K562 (cell line): ENCODE results near the gene NOS2. TPM values are rescaled to one million over a fixed set of nuclear protein-coding genes. Genes with fewer than 3 reads are reported as not detected.
"Not testable (repeated sequence)": the region's sequence is repeated elsewhere in the genome, so short reads cannot be mapped to it uniquely, and the experiment has no call there.

Source experiments
- ATAC-seq: fragments of 200-7000 bp; cut with Tn5 transposase; 3 replicates; pipeline ENCODE4 v1.9.1; 2020; ENCODE audit warnings: moderate library complexity
- BruUV-seq: library from RNA; stranded (reverse); fragments of 400-500 nt; replicated peaks from 2 replicates; lab custom pipeline; 2021; lab: Mats Ljungman, UMichigan
- CTCF ChIA-PET: fragments of 300-600 bp; formaldehyde crosslinking; extraction: SDS; loops from one replicate; lab custom pipeline; 2021; ENCODE audit warnings: low intra/inter-chr PET ratio; lab: Yijun Ruan, JAX
- POLR2A ChIA-PET: fragments of 300-600, 350-650 bp; sonication (Branson Sonifier 250); formaldehyde crosslinking; extraction: SDS; loops from one replicate; lab custom pipeline; 2021; ENCODE audit warnings: antibody characterized with exemption, inconsistent platforms; lab: Yijun Ruan, JAX
- DNase-seq, 4 experiments: peaks; one replicate each; pipeline versions ENCODE4 v3.0.0 to v3.0.0-alpha.2; 2011 to 2018; ENCODE audit warnings: low spot score in 3 of 4, mixed read lengths in 3 of 4; ENCODE audit errors: extremely low read depth in 1 of 4
- FAIRE-seq: peaks from 2 replicates; lab custom pipeline; 2011; peaks lifted over from hg19 to GRCh38; lab: Jason Lieb, UNC
- H2AFZ ChIP-seq: 2 replicates; pipeline ENCODE4 v1.6.0; 2011; ENCODE audit warnings: low read depth, low read length, control low read depth, inconsistent platforms
- H3K27ac ChIP-seq: fragments of 200-600 bp; 3 replicates; pipeline ENCODE4 v1.8.0; 2011; ENCODE audit warnings: low read depth, mild to moderate bottlenecking, control low read depth, inconsistent platforms, low read length, moderate library complexity, mixed read lengths; ENCODE audit errors: extremely low read depth
- H3K27me3 ChIP-seq, 2 experiments: fragments of 300-600 bp in 1 of 2; 2 replicates in 1 of 2; 3 replicates in 1 of 2; pipeline versions ENCODE4 v1.6.0 to v1.8.0; 2011; ENCODE audit warnings: inconsistent platforms in 2 of 2, low read length in 2 of 2, mild to moderate bottlenecking in 1 of 2, mixed read lengths in 1 of 2, moderate library complexity in 1 of 2; ENCODE audit not compliant: control insufficient read depth in 2 of 2, insufficient read depth in 2 of 2
- H3K36me3 ChIP-seq: fragments of 300-600 bp; 3 replicates; pipeline ENCODE4 v1.8.0; 2011; ENCODE audit warnings: mild to moderate bottlenecking, low read length, inconsistent platforms; ENCODE audit not compliant: control insufficient read depth, insufficient read depth
- H3K4me1 ChIP-seq, 2 experiments: fragments of 200-600 bp in 1 of 2; replicated peaks in 1 of 2; 2 replicates in 1 of 2; 3 replicates in 1 of 2; pipeline versions ENCODE4 v1.5.1 to v1.8.0; 2011; ENCODE audit warnings: inconsistent platforms in 2 of 2, low read length in 2 of 2, mild to moderate bottlenecking in 1 of 2, mixed read lengths in 1 of 2, moderate library complexity in 1 of 2; ENCODE audit not compliant: control insufficient read depth in 2 of 2, insufficient read depth in 2 of 2
- H3K4me2 ChIP-seq: 2 replicates; pipeline ENCODE4 v1.6.1; 2011; ENCODE audit warnings: low read length, control low read depth, inconsistent platforms, mixed read lengths; ENCODE audit not compliant: insufficient read depth
- H3K4me3 ChIP-seq: fragments of 200-600 bp; sonication (generic), shearing (Covaris generic); 2 replicates; pipeline ENCODE4 v1.5.1; 2016; ENCODE audit warnings: control low read depth, inconsistent platforms
- H3K79me2 ChIP-seq: fragments of 200-600 bp; 3 replicates; pipeline ENCODE4 v1.8.0; 2011; ENCODE audit warnings: low read length, inconsistent platforms; ENCODE audit not compliant: control insufficient read depth, insufficient read depth
- H3K9ac ChIP-seq, 2 experiments: 2 replicates each; pipeline versions ENCODE4 v1.6.0 to v1.6.1; 2011; ENCODE audit warnings: low read depth in 2 of 2, low read length in 2 of 2, control low read depth in 1 of 2, inconsistent platforms in 1 of 2, mild to moderate bottlenecking in 1 of 2, mixed read lengths in 1 of 2; ENCODE audit not compliant: insufficient read depth in 1 of 2
- H3K9me1 ChIP-seq: one replicate; pipeline ENCODE4 v1.6.0; 2011; ENCODE audit warnings: inconsistent platforms, mild to moderate bottlenecking, low read length, moderate library complexity; ENCODE audit not compliant: control insufficient read depth, insufficient read depth
- H3K9me3 ChIP-seq: replicated peaks from 2 replicates; pipeline ENCODE4 v1.5.1; 2011; ENCODE audit warnings: low read depth, low read length, inconsistent platforms; ENCODE audit not compliant: control insufficient read depth, insufficient read depth
- H4K20me1 ChIP-seq: replicated peaks from 2 replicates; pipeline ENCODE4 v1.6.1; 2011; ENCODE audit warnings: low read length, inconsistent platforms, mixed read lengths; ENCODE audit not compliant: control insufficient read depth, insufficient read depth
- DNMT1 ChIP-seq: fragments of 450-650 bp; IDR thresholded peaks from 2 replicates; pipeline ENCODE4 v1.6.1; 2016; ENCODE audit warnings: antibody characterized with exemption, mild to moderate bottlenecking
- MTF1 ChIP-seq: fragments of 250-450 bp; sonication (Bioruptor Pico); IDR thresholded peaks from 2 replicates; pipeline ENCODE4 v1.9.0; 2021; ENCODE audit warnings: moderate library complexity, mild to moderate bottlenecking, inconsistent platforms, borderline replicate concordance
- NFE2L1 ChIP-seq: fragments of 450-650 bp; IDR thresholded peaks from 2 replicates; pipeline ENCODE4 v1.6.1; 2016; ENCODE audit warnings: missing genetic modification characterization, low read depth, mild to moderate bottlenecking, missing compliant biosample characterization, moderate library complexity, borderline replicate concordance
- SMARCB1 ChIP-seq: IDR thresholded peaks from 2 replicates; pipeline ENCODE4 v1.6.1; 2011; ENCODE audit warnings: improper control_type of control experiment, low read depth; ENCODE audit not compliant: insufficient read length
- ZEB2 ChIP-seq: fragments of 450-650 bp; IDR thresholded peaks from 2 replicates; pipeline ENCODE4 v1.6.1; 2016
- ZFP30 ChIP-seq: fragments of 250-450 bp; sonication (Bioruptor Pico); IDR thresholded peaks from 2 replicates; pipeline ENCODE4 v1.8.0; 2022; ENCODE audit warnings: moderate library complexity, mild to moderate bottlenecking, inconsistent platforms, borderline replicate concordance
- ZNF3 ChIP-seq: fragments of 250-450 bp; sonication (Bioruptor Pico); IDR thresholded peaks from 2 replicates; pipeline ENCODE4 v1.5.0; 2021; ENCODE audit warnings: mild to moderate bottlenecking, moderate library complexity
- ZNF395 ChIP-seq: fragments of 200-800 bp; sonication (Bioruptor generic); IDR thresholded peaks from 2 replicates; pipeline ENCODE4 v1.6.1; 2017; ENCODE audit warnings: missing genetic modification characterization, missing compliant biosample characterization
- WGBS: fragments of 100-300 bp; shearing (Covaris generic); methylation state at CpG from one replicate; pipeline ENCODE4 v1.1.6; 2016; ENCODE audit warnings: low coverage, mixed read lengths; ENCODE audit not compliant: insufficient coverage; ENCODE audit errors: missing lambda C conversion rate; 5-methylcytosine and 5-hydroxymethylcytosine counted together
- in situ Hi-C: fragments of 300-500 bp; cut with MboI; formaldehyde crosslinking; loops from 4 replicates; pipeline ENCODE4 v1.15.0; 2018; ENCODE audit warnings: inconsistent platforms, mixed read lengths
- intact Hi-C: fragments of 100-400 bp; cut with micrococcal nuclease; formaldehyde crosslinking; loops from 2 replicates; pipeline ENCODE4 v1.14.2; 2022
- polyA plus RNA-seq, 8 experiments: library from polyadenylated mRNA; depleted of rRNA in 4 of 8; stranded (reverse) in 5 of 8; unstranded in 3 of 8; fragments of >200 nt; fragmentation: Nextera tagmentation in 2 of 8; fragmentation: Illumina TruSeq in 1 of 8; extraction: Ambion mirVana in 2 of 8; extraction: Trizol in 1 of 8; gene quantifications; 2 replicates each; pipeline versions ENCODE4 v1.2.1 to v1.2.3, GENCODE V29; 2011 to 2014; ENCODE audit warnings: inconsistent platforms in 1 of 8, missing spikeins in 1 of 8
- total RNA-seq, 7 experiments: library from RNA; depleted of rRNA in 6 of 7; stranded (reverse); fragments of >200 nt in 6 of 7; fragmentation: Illumina TruSeq in 2 of 7; extraction: Trizol in 2 of 7; gene quantifications; 2 replicates each; pipeline versions ENCODE4 v1.2.1 to v1.2.3, GENCODE V29; 2011 to 2021; ENCODE audit warnings: low replicate concordance in 1 of 7
- TF ChIP-seq, protein P1 (sequence below): sonication (generic); formaldehyde crosslinking; IDR thresholded peaks from 2 replicates; pipeline ENCODE4 v1.8.0; 2022; ENCODE audit warnings: mild to moderate bottlenecking, low read depth, missing genetic modification reagents

The NOS2 gene
- total and polyA plus RNA-seq, 9 of the 15 experiments (the other 6 are each of a cell fraction or from before 2014, with no cell fraction given) = not detected

DNA sequence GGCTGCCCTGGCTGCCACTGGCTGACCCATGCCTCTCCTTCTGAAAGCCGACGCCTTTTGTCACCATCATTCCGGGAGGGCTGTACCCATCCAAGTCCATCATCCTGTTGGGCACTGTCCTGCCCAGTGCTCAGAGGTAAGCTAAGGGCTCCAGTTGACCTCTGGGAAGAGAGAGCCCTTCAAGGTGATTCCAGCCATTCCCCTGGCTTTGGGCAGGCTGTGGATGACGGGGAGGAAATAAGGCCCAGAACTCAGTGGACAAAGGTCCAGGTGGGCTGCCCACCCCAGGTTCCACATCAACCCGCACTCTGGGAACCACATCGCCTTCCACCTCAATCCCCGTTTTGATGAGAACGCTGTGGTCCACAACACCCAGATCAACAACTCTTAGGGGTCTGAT lies 45.8 kb downstream of the NOS2 start:
- H3K9ac ChIP-seq = no peak overlapping the region
- POLR2A ChIA-PET = interaction anchor here (0.6 to 0.8 kb wide), 2 partner anchors 100 to 127 kb away, joined by 3 read pairs; no protein-coding TSS in a partner anchor
- in situ Hi-C loops = no loop called here
- H3K9me1 ChIP-seq = no peaks in the 10 kb centered on the region
- CTCF ChIA-PET = interaction anchor here (1.2 kb wide), 1 partner anchor 518 kb away, joined by 3 read pairs; no protein-coding TSS in a partner anchor
- TF ChIP-seq NFE2L1 (tag) = no peak
- no peak for TF ChIP-seq ZEB2
- no peak for TF ChIP-seq ZNF3 (CRISPR knock-in tag)
- TF ChIP-seq SMARCB1 = no peak
- no peak for TF ChIP-seq ZNF395 (CRISPR knock-in tag)
- TF ChIP-seq, protein P1, sequence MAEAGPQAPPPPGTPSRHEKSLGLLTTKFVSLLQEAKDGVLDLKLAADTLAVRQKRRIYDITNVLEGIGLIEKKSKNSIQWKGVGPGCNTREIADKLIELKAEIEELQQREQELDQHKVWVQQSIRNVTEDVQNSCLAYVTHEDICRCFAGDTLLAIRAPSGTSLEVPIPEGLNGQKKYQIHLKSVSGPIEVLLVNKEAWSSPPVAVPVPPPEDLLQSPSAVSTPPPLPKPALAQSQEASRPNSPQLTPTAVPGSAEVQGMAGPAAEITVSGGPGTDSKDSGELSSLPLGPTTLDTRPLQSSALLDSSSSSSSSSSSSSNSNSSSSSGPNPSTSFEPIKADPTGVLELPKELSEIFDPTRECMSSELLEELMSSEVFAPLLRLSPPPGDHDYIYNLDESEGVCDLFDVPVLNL = no peak
- TF ChIP-seq MTF1 (CRISPR knock-in tag) = no peak
- no peak for TF ChIP-seq DNMT1
- TF ChIP-seq ZFP30 (CRISPR knock-in tag) = no peak
- ATAC-seq (no peak), DNase-seq (no peak), FAIRE-seq (no peak)
- H4K20me1 ChIP-seq = 0 out of 2 replicates have a peak, but pooled peaks cover 2% of the 10 kb centered on the region
- H3K36me3 ChIP-seq = no peaks in the 10 kb centered on the region
- H3K27ac ChIP-seq = no peak overlapping the region
- H3K27me3 ChIP-seq = peaks cover 0 to 23% of the 10 kb centered on the region in 2 experiments; a peak in 2 of 5 replicates
- H3K9me3 ChIP-seq = no peaks in the 10 kb centered on the region
- WGBS = 5% methylated on average over 8 of the region's 8 CpGs
- intact Hi-C loops = loop anchor here (2.0 kb wide), 1 partner anchor 152 kb away; no protein-coding TSS in a partner anchor
- BruUV-seq = no TSS peak
- H3K4me1 ChIP-seq = peaks cover 0 to 3% of the 10 kb centered on the region in 2 experiments; a peak in 1 of 5 replicates
- H3K4me3 ChIP-seq = no peak overlapping the region
- H2AFZ ChIP-seq = no peak overlapping the region
- no peaks in the 10 kb centered on the region for H3K79me2 ChIP-seq
- no peak overlapping the region for H3K4me2 ChIP-seq

DNA sequence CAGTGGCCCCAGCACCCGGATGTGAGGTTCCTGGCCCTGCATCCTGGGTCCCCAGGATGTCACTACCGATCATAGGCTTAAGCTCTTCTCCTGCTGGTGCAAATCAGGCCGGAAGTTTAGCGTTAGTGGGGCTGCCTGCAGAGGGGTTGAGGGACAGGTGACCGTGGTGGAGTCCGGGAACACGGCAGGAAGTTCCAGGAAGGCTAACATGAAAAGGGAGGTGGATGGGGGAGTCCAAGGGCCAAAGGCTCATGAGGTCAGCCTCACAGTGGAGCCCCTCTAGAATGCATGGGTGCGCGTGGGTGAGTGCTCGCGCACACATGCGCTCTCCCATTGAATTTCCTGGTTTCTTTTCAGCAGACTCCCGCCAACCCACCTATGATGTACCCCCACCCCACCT lies 46.6 kb downstream of the NOS2 start:
- H3K79me2 ChIP-seq = not testable (repeated sequence)
- CTCF ChIA-PET = interaction anchor here (0.8 kb wide), 1 partner anchor 99 kb away, joined by 3 read pairs; no protein-coding TSS in a partner anchor

More for the DNA sequence above, 46.6 kb downstream of the NOS2 start:
- H3K4me1 ChIP-seq, in situ Hi-C loops, BruUV-seq, H3K9ac ChIP-seq, H3K4me2 ChIP-seq, H2AFZ ChIP-seq, H4K20me1 ChIP-seq, H3K36me3 ChIP-seq, H3K9me3 ChIP-seq, DNase-seq, POLR2A ChIA-PET, H3K4me3 ChIP-seq, ATAC-seq, H3K9me1 ChIP-seq, H3K27ac ChIP-seq, FAIRE-seq: not testable (repeated sequence)
- intact Hi-C loops = loop anchor here (2.0 kb wide), 1 partner anchor 151 kb away; no protein-coding TSS in a partner anchor
- peaks cover 0 to 23% of the 10 kb centered on the region in 2 experiments; a peak in 2 of 5 replicates for H3K27me3 ChIP-seq
- 4% methylated on average over 12 of the region's 13 CpGs for WGBS
